BE2C (cell line): Measurements from ENCODE around the gene PAQR8.
"Not testable (repeated sequence)": the region's sequence is repeated elsewhere in the genome, so short reads cannot be mapped to it uniquely, and the experiment has no call there.

Source experiments
- DNase-seq: peaks from one replicate; pipeline ENCODE4 v3.0.0-alpha.2; 2020
- H3K27me3 ChIP-seq: fragments of 250-450 bp; sonication (Bioruptor Pico); 2 replicates; pipeline ENCODE4 v1.5.1; 2020; ENCODE audit warnings: mild to moderate bottlenecking
- H3K36me3 ChIP-seq: fragments of 250-450 bp; sonication (Bioruptor Pico); 2 replicates; pipeline ENCODE4 v1.5.1; 2020; ENCODE audit warnings: mild to moderate bottlenecking
- H3K4me1 ChIP-seq: fragments of 250-450 bp; sonication (Bioruptor Pico); 2 replicates; pipeline ENCODE4 v1.5.1; 2020
- H3K4me3 ChIP-seq: 2 replicates; pipeline ENCODE4 v1.5.1; 2011; ENCODE audit warnings: low read depth, low read length
- H3K9me3 ChIP-seq: fragments of 250-450 bp; sonication (Bioruptor Pico); 2 replicates; pipeline ENCODE4 v1.5.1; 2020
- TF ChIP-seq, protein P1 (sequence below): IDR thresholded peaks from 2 replicates; pipeline ENCODE4 v1.5.1; 2012; ENCODE audit warnings: mild to moderate bottlenecking, low read depth, low read length

The PAQR8 gene

DNA sequence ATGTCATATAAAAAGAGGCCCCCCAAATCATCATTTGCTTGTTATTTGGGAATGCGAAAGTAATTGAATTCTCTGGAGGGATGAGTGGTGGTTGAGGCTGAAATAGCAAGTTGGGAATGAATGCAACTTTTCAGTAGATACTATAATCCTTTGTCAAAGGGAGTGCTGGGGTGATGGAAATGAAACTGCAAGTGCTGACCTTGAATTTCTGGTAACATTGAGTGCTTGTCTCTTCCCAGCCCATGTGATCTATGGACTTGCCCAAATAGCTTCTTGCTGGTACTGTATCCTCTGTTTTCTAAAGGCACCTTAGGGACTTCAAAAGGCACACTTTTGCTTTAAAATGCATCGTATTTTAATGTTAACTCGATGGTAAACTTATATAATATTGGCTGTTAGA lies 14.8 kb downstream of the PAQR8 start:
- Histone ChIP-seq H3K9me3 (peaks cover 2% of the 10 kb centered on the region; the same call in 1 of the 2 replicates), H3K4me3 (no peak overlapping the region), H3K27me3 (no peaks in the 10 kb centered on the region), H3K36me3 (peaks cover 54% of the 10 kb centered on the region), H3K4me1 (peaks cover 4% of the 10 kb centered on the region)
- TF ChIP-seq, protein P1, sequence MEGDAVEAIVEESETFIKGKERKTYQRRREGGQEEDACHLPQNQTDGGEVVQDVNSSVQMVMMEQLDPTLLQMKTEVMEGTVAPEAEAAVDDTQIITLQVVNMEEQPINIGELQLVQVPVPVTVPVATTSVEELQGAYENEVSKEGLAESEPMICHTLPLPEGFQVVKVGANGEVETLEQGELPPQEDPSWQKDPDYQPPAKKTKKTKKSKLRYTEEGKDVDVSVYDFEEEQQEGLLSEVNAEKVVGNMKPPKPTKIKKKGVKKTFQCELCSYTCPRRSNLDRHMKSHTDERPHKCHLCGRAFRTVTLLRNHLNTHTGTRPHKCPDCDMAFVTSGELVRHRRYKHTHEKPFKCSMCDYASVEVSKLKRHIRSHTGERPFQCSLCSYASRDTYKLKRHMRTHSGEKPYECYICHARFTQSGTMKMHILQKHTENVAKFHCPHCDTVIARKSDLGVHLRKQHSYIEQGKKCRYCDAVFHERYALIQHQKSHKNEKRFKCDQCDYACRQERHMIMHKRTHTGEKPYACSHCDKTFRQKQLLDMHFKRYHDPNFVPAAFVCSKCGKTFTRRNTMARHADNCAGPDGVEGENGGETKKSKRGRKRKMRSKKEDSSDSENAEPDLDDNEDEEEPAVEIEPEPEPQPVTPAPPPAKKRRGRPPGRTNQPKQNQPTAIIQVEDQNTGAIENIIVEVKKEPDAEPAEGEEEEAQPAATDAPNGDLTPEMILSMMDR, result no peak
- no peak for DNase-seq

DNA sequence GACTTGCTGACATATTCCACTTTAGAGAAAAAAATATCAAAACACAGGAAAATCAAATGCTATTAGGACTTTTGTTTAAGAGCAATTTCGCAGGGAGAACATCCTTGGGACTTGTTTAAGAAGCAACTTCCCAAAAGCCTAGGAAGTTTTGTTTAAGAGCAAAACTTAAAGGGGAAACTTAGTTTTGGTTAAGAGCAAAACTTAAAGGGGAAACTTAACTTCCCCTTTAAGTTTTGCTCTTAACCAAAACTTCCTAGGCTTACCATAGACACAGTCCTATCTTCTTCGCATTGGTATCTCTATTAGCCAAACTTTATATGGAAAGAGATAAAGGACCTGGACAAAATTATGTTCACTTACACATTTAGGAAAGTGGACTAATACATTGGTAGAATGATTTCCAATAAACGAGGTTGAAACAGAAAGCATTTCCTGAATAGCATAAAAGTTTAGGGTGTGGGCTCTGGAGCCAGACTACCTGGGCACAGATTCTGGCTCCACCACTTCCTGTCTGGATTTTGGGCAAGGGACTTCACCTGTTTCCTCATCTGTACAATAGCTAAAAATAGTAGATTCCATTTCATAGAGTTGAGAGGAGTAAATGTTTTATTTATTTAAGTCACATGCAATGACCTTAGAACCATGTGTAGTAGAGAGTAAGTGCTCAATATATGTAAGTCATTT lies 15.7 kb downstream of the PAQR8 start:
- H3K4me1 ChIP-seq, result no peaks in the 10 kb centered on the region; the same call in 1 of the 2 replicates
- peaks cover 54% of the 10 kb centered on the region for H3K36me3 ChIP-seq
- TF ChIP-seq, protein P1, result no peak
- H3K4me3 ChIP-seq, result no peak overlapping the region
- peaks cover 2% of the 10 kb centered on the region; the same call in 1 of the 2 replicates for H3K9me3 ChIP-seq
- H3K27me3 ChIP-seq, result no peaks in the 10 kb centered on the region
- no peak for DNase-seq

DNA sequence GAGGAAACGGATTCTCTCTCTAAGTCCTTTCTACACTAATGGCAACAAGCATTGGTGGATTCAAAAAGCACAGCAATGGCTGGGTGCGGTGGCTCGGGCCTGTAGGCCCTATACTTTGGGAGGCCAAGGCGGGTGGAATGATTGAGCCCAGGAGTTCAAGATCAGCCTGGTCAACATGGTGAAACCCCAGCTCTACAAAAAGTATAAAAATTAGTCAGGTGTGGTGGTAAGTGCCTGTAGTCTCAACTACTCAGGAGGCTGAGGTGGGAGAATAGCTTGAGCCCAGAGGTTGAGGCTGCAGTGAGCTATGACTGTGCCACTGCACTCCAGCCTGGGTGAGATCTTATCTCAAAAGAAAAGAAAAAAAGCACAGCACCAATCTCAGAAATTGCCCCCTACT lies 19.3 kb downstream of the PAQR8 start:
- TF ChIP-seq, protein P1, result no peak
- Histone ChIP-seq H3K36me3 (peaks cover 34% of the 10 kb centered on the region), H3K27me3 (no peaks in the 10 kb centered on the region), H3K4me1 (no peaks in the 10 kb centered on the region; the same call in 1 of the 2 replicates), H3K9me3 (peaks cover 2% of the 10 kb centered on the region; the same call in 1 of the 2 replicates), H3K4me3 (no peak overlapping the region)
- DNase-seq, result no peak

DNA sequence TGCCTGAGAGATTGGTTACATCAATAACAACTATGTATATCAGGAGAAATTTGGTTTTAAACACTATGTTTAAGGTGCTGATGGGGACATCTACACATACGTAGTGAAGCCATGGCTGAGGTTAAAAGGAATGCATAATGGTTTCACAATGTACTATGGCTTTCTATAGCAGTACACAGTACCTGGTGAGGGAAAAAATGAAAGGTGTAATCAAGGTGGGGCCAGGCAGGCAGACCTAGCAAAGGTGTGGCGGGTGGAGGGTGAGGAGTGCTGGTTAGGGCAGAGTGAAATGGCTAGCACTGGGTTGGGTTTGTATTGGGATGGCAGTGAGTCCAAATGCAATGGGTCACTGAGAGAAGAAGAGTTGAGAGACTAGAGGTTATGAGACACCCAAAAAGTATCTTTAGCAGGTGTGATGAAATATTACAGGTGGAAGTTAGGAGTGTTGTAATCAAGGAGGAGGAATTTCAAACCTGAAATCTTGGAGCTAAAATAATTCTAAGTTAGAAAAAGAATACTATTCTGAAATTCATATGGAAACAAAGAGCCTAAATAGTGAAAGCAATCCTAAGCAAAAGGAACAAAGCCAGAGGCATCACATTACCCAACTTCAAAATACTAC lies 22.3 kb downstream of the PAQR8 start:
- Histone ChIP-seq H3K4me3 (no peak overlapping the region), H3K9me3 (no peaks in the 10 kb centered on the region; the same call in 1 of the 2 replicates), H3K27me3 (no peaks in the 10 kb centered on the region), H3K36me3 (peaks cover 25% of the 10 kb centered on the region), H3K4me1 (peaks cover 10% of the 10 kb centered on the region)
- TF ChIP-seq, protein P1, result no peak
- no peak for DNase-seq

- Histone ChIP-seq H3K9me3 (no peaks in the 10 kb centered on the region; the same call in 1 of the 2 replicates), H3K27me3 (no peaks in the 10 kb centered on the region), H3K4me3 (no peak overlapping the region), H3K36me3 (peaks cover 22% of the 10 kb centered on the region), H3K4me1 (peaks cover 10% of the 10 kb centered on the region)
- TF ChIP-seq, protein P1, result no peak
- no peak for DNase-seq
These were observed 23.1 kb downstream of the PAQR8 start for GRCh38 chr6:52385074-52385473.

DNA sequence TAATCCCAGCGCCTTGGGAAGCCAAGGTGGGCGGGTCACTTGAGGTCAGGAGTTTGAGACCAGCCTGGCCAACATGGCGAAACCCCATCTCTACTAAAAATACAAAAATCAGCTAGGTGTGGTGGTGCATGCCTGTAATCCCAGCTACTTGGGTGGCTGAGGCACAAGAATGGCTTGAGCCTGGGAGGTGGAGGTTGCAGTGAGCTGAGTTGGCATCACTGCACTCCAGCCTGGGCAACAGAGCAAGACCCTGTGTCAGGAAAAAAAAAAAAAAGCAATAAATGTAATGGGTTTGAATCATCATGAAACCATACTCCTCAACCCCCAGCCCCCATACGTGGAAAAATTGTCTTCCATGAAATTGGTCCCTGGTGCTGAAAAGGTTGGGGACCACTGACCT lies 26.2 kb downstream of the PAQR8 start:
- DNase-seq, H3K27me3 ChIP-seq, H3K9me3 ChIP-seq, H3K36me3 ChIP-seq, H3K4me3 ChIP-seq: not testable (repeated sequence)
- H3K4me1 ChIP-seq, result peaks cover 20% of the 10 kb centered on the region
